ENCODE measurements around the gene ADIPOR1. TPM values are rescaled to one million over a fixed set of nuclear protein-coding genes. Genes with fewer than 3 reads are reported as not detected.

Gene ADIPOR1
- total and polyA plus RNA-seq, 2 donors, result 53.0 to 58.1 TPM

- Histone ChIP-seq H3K9me3 (ENCODE audit: control insufficient read depth in 2 of 2, insufficient read depth in 1 of 2, low read length in 1 of 2) (no peaks in the 10 kb centered on the region), H3K27ac (ENCODE audit: low read depth in 1 of 2, low read length in 1 of 2) (peak overlapping the region in 1 of 2 donors; percentile 57), H3K4me3 (ENCODE audit: low read length in 2 of 2) (no peak overlapping the region), H3K36me3 (ENCODE audit: control insufficient read depth in 2 of 2, insufficient read depth in 2 of 2, low read length in 1 of 2) (peaks cover 14 to 24% of the 10 kb centered on the region in 2 donors), H3K27me3 (ENCODE audit: control insufficient read depth in 2 of 2, insufficient read depth in 1 of 2, low read length in 1 of 2) (no peaks in the 10 kb centered on the region), H3K4me1 (ENCODE audit: control insufficient read depth in 2 of 2, insufficient read depth in 2 of 2, low read length in 2 of 2) (peaks cover 19 to 30% of the 10 kb centered on the region in 2 donors)
- 97% methylated on average over 6 of the region's 6 CpGs for WGBS
- DNase-seq (ENCODE audit: low read depth in 6 of 9, low spot score in 9 of 9), result peak in 1 of 9 donors; percentile 7
Measured at GRCh38 chr1:202964791-202965410, 6.8 kb upstream of the ADIPOR1 start.

GRCh38 chr1:202961220-202961880 lies 3.2 kb upstream of the ADIPOR1 start:
- peaks cover 19 to 24% of the 10 kb centered on the region in 2 donors for H3K4me1 ChIP-seq (ENCODE audit: control insufficient read depth in 2 of 2, insufficient read depth in 2 of 2, low read length in 2 of 2)
- DNase-seq (ENCODE audit: low read depth in 6 of 9, low spot score in 9 of 9), result no peak
- H3K27me3 ChIP-seq (ENCODE audit: control insufficient read depth in 2 of 2, insufficient read depth in 1 of 2, low read length in 1 of 2), result no peaks in the 10 kb centered on the region
- peaks cover 14 to 24% of the 10 kb centered on the region in 2 donors for H3K36me3 ChIP-seq (ENCODE audit: control insufficient read depth in 2 of 2, insufficient read depth in 2 of 2, low read length in 1 of 2)
- WGBS, result 96% methylated on average over 5 of the region's 5 CpGs
- H3K4me3 ChIP-seq (ENCODE audit: low read length in 2 of 2), result no peak overlapping the region
- no peak overlapping the region for H3K27ac ChIP-seq (ENCODE audit: low read depth in 1 of 2, low read length in 1 of 2)
- H3K9me3 ChIP-seq (ENCODE audit: control insufficient read depth in 2 of 2, insufficient read depth in 1 of 2, low read length in 1 of 2), result no peaks in the 10 kb centered on the region

GRCh38 chr1:202959276-202959620 lies 1.1 kb upstream of the ADIPOR1 start:
- no peak for DNase-seq (ENCODE audit: low read depth in 6 of 9, low spot score in 9 of 9)

GRCh38 chr1:202958544-202959275 lies 598 bp upstream of the ADIPOR1 start:
- Histone ChIP-seq H3K4me3 (ENCODE audit: low read length in 2 of 2) (peak overlapping the region; percentile 54 to 96), H3K36me3 (ENCODE audit: control insufficient read depth in 2 of 2, insufficient read depth in 2 of 2, low read length in 1 of 2) (peaks cover 12 to 24% of the 10 kb centered on the region in 2 donors), H3K27me3 (ENCODE audit: control insufficient read depth in 2 of 2, insufficient read depth in 1 of 2, low read length in 1 of 2) (no peaks in the 10 kb centered on the region), H3K4me1 (ENCODE audit: control insufficient read depth in 2 of 2, insufficient read depth in 2 of 2, low read length in 2 of 2) (peaks cover 17 to 19% of the 10 kb centered on the region in 2 donors), H3K9me3 (ENCODE audit: control insufficient read depth in 2 of 2, insufficient read depth in 1 of 2, low read length in 1 of 2) (no peaks in the 10 kb centered on the region), H3K27ac (ENCODE audit: low read depth in 1 of 2, low read length in 1 of 2) (peak overlapping the region; percentile 32 to 76)
- WGBS, result 2% methylated on average over 10 of the region's 10 CpGs
- peak in 1 of 9 donors; percentile 19 for DNase-seq (ENCODE audit: low read depth in 6 of 9, low spot score in 9 of 9)

More at GRCh38 chr1:202959276-202959620, 1.1 kb upstream of the ADIPOR1 start:
- 94% methylated on average over 1 of the region's 1 CpG for WGBS
- H3K36me3 ChIP-seq (ENCODE audit: control insufficient read depth in 2 of 2, insufficient read depth in 2 of 2, low read length in 1 of 2), result peaks cover 12 to 26% of the 10 kb centered on the region in 2 donors
- H3K4me1 ChIP-seq (ENCODE audit: control insufficient read depth in 2 of 2, insufficient read depth in 2 of 2, low read length in 2 of 2), result peaks cover 17 to 19% of the 10 kb centered on the region in 2 donors
- no peaks in the 10 kb centered on the region for H3K27me3 ChIP-seq (ENCODE audit: control insufficient read depth in 2 of 2, insufficient read depth in 1 of 2, low read length in 1 of 2)
- no peak overlapping the region for H3K4me3 ChIP-seq (ENCODE audit: low read length in 2 of 2)
- H3K9me3 ChIP-seq (ENCODE audit: control insufficient read depth in 2 of 2, insufficient read depth in 1 of 2, low read length in 1 of 2), result no peaks in the 10 kb centered on the region
- H3K27ac ChIP-seq (ENCODE audit: low read depth in 1 of 2, low read length in 1 of 2), result no peak overlapping the region

- no peak for DNase-seq (ENCODE audit: low read depth in 6 of 9, low spot score in 9 of 9)
- H3K4me3 ChIP-seq (ENCODE audit: low read length in 2 of 2), result peak overlapping the region; percentile 91 to 96
- peaks cover 17 to 19% of the 10 kb centered on the region in 2 donors for H3K4me1 ChIP-seq (ENCODE audit: control insufficient read depth in 2 of 2, insufficient read depth in 2 of 2, low read length in 2 of 2)
- H3K27me3 ChIP-seq (ENCODE audit: control insufficient read depth in 2 of 2, insufficient read depth in 1 of 2, low read length in 1 of 2), result no peaks in the 10 kb centered on the region
- no peaks in the 10 kb centered on the region for H3K9me3 ChIP-seq (ENCODE audit: control insufficient read depth in 2 of 2, insufficient read depth in 1 of 2, low read length in 1 of 2)
- H3K27ac ChIP-seq (ENCODE audit: low read depth in 1 of 2, low read length in 1 of 2), result no peak overlapping the region
- WGBS, result 85% methylated on average over 6 of the region's 6 CpGs
- peaks cover 3 to 8% of the 10 kb centered on the region in 2 donors for H3K36me3 ChIP-seq (ENCODE audit: control insufficient read depth in 2 of 2, insufficient read depth in 2 of 2, low read length in 1 of 2)
Measured at GRCh38 chr1:202956969-202957368, 1.1 kb downstream of the ADIPOR1 start.

GRCh38 chr1:202954057-202954745 lies 3.9 kb downstream of the ADIPOR1 start:
- Histone ChIP-seq H3K36me3 (ENCODE audit: control insufficient read depth in 2 of 2, insufficient read depth in 2 of 2, low read length in 1 of 2) (peaks cover 15 to 18% of the 10 kb centered on the region in 2 donors), H3K9me3 (ENCODE audit: control insufficient read depth in 2 of 2, insufficient read depth in 1 of 2, low read length in 1 of 2) (no peaks in the 10 kb centered on the region), H3K4me1 (ENCODE audit: control insufficient read depth in 2 of 2, insufficient read depth in 2 of 2, low read length in 2 of 2) (peaks cover 17 to 19% of the 10 kb centered on the region in 2 donors), H3K4me3 (ENCODE audit: low read length in 2 of 2) (no peak overlapping the region), H3K27ac (ENCODE audit: low read depth in 1 of 2, low read length in 1 of 2) (no peak overlapping the region), H3K27me3 (ENCODE audit: control insufficient read depth in 2 of 2, insufficient read depth in 1 of 2, low read length in 1 of 2) (no peaks in the 10 kb centered on the region)
- 95% methylated on average over 6 of the region's 6 CpGs for WGBS
- no peak for DNase-seq (ENCODE audit: low read depth in 6 of 9, low spot score in 9 of 9)

GRCh38 chr1:202953392-202953791 lies 4.7 kb downstream of the ADIPOR1 start:
- Histone ChIP-seq H3K4me1 (ENCODE audit: control insufficient read depth in 2 of 2, insufficient read depth in 2 of 2, low read length in 2 of 2) (peaks cover 11 to 14% of the 10 kb centered on the region in 2 donors), H3K27me3 (ENCODE audit: control insufficient read depth in 2 of 2, insufficient read depth in 1 of 2, low read length in 1 of 2) (no peaks in the 10 kb centered on the region), H3K4me3 (ENCODE audit: low read length in 2 of 2) (no peak overlapping the region), H3K9me3 (ENCODE audit: control insufficient read depth in 2 of 2, insufficient read depth in 1 of 2, low read length in 1 of 2) (no peaks in the 10 kb centered on the region), H3K36me3 (ENCODE audit: control insufficient read depth in 2 of 2, insufficient read depth in 2 of 2, low read length in 1 of 2) (peaks cover 23 to 24% of the 10 kb centered on the region in 2 donors), H3K27ac (ENCODE audit: low read depth in 1 of 2, low read length in 1 of 2) (no peak overlapping the region)
- DNase-seq (ENCODE audit: low read depth in 6 of 9, low spot score in 9 of 9), result no peak

- Histone ChIP-seq H3K9me3 (ENCODE audit: control insufficient read depth in 2 of 2, insufficient read depth in 1 of 2, low read length in 1 of 2) (no peaks in the 10 kb centered on the region), H3K36me3 (ENCODE audit: control insufficient read depth in 2 of 2, insufficient read depth in 2 of 2, low read length in 1 of 2) (peaks cover 28% of the 10 kb centered on the region in 2 donors), H3K4me3 (ENCODE audit: low read length in 2 of 2) (no peak overlapping the region), H3K4me1 (ENCODE audit: control insufficient read depth in 2 of 2, insufficient read depth in 2 of 2, low read length in 2 of 2) (peaks cover 9 to 14% of the 10 kb centered on the region in 2 donors), H3K27me3 (ENCODE audit: control insufficient read depth in 2 of 2, insufficient read depth in 1 of 2, low read length in 1 of 2) (no peaks in the 10 kb centered on the region), H3K27ac (ENCODE audit: low read depth in 1 of 2, low read length in 1 of 2) (peak overlapping the region in 1 of 2 donors; percentile 14)
- WGBS, result 34% methylated on average over 4 of the region's 4 CpGs
- DNase-seq (ENCODE audit: low read depth in 6 of 9, low spot score in 9 of 9), result peak in 1 of 9 donors; percentile 32
Measured at GRCh38 chr1:202952818-202953217, 5.3 kb downstream of the ADIPOR1 start.

Data from thymus (tissue), 11 donors.